Left ventricle myocardium inferior (tissue), 1 donor: ENCODE results near the gene ITCH. TPM values are rescaled to one million over a fixed set of nuclear protein-coding genes. Genes with fewer than 3 reads are reported as not detected.

Experiments used
- DNase-seq: peaks from one replicate; pipeline ENCODE4 v3.0.0-alpha.2; 2020
- H3K27ac ChIP-seq: fragments of 200-600 bp; replicated peaks from 2 replicates; pipeline ENCODE4 v1.8.0; 2021
- H3K27me3 ChIP-seq: fragments of 200-600 bp; 2 replicates; pipeline ENCODE4 v1.8.0; 2021; ENCODE audit warnings: low read depth
- H3K36me3 ChIP-seq: fragments of 200-600 bp; 2 replicates; pipeline ENCODE4 v1.8.0; 2021
- H3K4me1 ChIP-seq: fragments of 200-600 bp; 2 replicates; pipeline ENCODE4 v1.8.0; 2021
- H3K4me3 ChIP-seq: fragments of 200-600 bp; 2 replicates; pipeline ENCODE4 v1.8.0; 2021; ENCODE audit warnings: mild to moderate bottlenecking, moderate library complexity
- H3K9me3 ChIP-seq: fragments of 200-600 bp; replicated peaks from 2 replicates; pipeline ENCODE4 v1.8.0; 2021
- intact Hi-C: fragments of 100-400 bp; cut with micrococcal nuclease; formaldehyde crosslinking; loops from one replicate; pipeline ENCODE4 v1.11.0; 2022
- total RNA-seq: library from RNA; stranded (reverse); fragmentation: NEBNext Ultra II Directional; extraction: Animal tissue kit (Norgen Biotek cat#: 25700); gene quantifications from one replicate; pipeline ENCODE4 v1.2.1, GENCODE V29; 2021
- TF ChIP-seq, protein P1 (sequence below): fragments of 200-600 bp; IDR thresholded peaks from 2 replicates; pipeline ENCODE4 v1.8.0; 2021; ENCODE audit warnings: antibody characterized with exemption, mild to moderate bottlenecking, borderline replicate concordance
- donor health status: DM: no; HTN: yes; CAD: no; lungs with severe emphysema.

ITCH gene
- total RNA-seq, 1 donor from 2014 or later, result 40.1 TPM

DNA sequence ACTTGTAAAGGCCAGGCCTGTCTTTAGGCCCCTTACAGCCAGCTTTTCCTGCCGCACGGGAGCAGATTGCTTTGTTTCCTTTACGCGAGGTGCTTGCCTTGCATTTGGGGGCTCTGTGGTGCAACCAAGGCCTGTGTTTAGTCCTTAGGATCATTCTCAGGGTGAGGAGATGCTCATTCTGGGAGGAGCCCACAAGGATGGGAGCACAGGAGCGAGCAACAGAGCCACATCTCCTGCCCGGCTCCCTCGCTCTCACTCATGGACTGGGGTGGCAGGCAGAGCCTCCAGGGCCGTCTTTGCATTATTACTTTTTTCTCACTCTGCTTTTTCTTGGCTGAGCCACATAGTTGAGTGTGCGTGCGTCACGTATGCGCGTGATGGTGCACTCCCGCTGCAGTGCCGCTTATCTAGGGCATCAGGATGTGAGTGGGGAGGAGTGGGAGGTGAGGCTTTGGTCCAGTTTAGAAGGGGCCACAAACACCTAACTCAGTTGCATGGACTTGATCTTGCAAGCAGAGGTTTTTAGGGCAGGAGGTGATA, 172.3 kb downstream of the ITCH start:
- Histone ChIP-seq H3K4me3 (no peak overlapping the region), H3K27me3 (no peaks in the 10 kb centered on the region), H3K36me3 (peaks cover 83% of the 10 kb centered on the region), H3K27ac (no peak overlapping the region), H3K9me3 (no peaks in the 10 kb centered on the region), H3K4me1 (peaks cover 39% of the 10 kb centered on the region)
- DNase-seq, result no peak
- TF ChIP-seq, protein P1, sequence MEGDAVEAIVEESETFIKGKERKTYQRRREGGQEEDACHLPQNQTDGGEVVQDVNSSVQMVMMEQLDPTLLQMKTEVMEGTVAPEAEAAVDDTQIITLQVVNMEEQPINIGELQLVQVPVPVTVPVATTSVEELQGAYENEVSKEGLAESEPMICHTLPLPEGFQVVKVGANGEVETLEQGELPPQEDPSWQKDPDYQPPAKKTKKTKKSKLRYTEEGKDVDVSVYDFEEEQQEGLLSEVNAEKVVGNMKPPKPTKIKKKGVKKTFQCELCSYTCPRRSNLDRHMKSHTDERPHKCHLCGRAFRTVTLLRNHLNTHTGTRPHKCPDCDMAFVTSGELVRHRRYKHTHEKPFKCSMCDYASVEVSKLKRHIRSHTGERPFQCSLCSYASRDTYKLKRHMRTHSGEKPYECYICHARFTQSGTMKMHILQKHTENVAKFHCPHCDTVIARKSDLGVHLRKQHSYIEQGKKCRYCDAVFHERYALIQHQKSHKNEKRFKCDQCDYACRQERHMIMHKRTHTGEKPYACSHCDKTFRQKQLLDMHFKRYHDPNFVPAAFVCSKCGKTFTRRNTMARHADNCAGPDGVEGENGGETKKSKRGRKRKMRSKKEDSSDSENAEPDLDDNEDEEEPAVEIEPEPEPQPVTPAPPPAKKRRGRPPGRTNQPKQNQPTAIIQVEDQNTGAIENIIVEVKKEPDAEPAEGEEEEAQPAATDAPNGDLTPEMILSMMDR, result no peak
- intact Hi-C loops, result no loop called here

DNA sequence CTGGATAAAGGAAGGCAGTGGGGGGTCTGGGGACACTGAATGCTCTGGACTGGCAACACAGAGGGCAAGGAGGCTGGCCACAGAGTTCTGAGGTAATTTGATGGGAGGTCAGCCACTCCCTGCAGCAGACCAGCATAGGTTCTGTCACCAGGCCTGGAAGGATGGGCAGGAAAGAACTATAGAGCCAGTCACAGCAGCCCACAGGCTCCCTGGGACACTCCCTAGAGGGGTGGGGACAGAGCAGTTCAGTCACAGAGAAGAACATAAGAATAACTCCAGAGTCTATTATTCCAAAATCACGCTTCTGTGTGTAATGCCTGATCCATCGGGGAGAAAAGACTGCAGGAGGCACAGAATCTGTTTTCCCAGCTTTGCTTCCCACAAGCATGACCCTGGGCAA, 172.8 kb downstream of the ITCH start:
- Histone ChIP-seq H3K27me3 (no peaks in the 10 kb centered on the region), H3K9me3 (no peaks in the 10 kb centered on the region), H3K4me1 (peaks cover 38% of the 10 kb centered on the region), H3K27ac (no peak overlapping the region), H3K4me3 (no peak overlapping the region), H3K36me3 (peaks cover 83% of the 10 kb centered on the region)
- no peak for DNase-seq
- TF ChIP-seq, protein P1, result no peak
- intact Hi-C loops, result no loop called here

- Histone ChIP-seq H3K36me3 (peaks cover 87% of the 10 kb centered on the region), H3K27ac (peak overlapping the region; percentile 40), H3K4me3 (no peak overlapping the region), H3K27me3 (no peaks in the 10 kb centered on the region), H3K4me1 (peaks cover 38% of the 10 kb centered on the region), H3K9me3 (no peaks in the 10 kb centered on the region)
- TF ChIP-seq, protein P1, result peak; percentile 67
- intact Hi-C loops, result no loop called here
- DNase-seq, result peak; percentile 72
Measured at GRCh38 chr20:34536798-34537394, 173.8 kb downstream of the ITCH start.

DNA sequence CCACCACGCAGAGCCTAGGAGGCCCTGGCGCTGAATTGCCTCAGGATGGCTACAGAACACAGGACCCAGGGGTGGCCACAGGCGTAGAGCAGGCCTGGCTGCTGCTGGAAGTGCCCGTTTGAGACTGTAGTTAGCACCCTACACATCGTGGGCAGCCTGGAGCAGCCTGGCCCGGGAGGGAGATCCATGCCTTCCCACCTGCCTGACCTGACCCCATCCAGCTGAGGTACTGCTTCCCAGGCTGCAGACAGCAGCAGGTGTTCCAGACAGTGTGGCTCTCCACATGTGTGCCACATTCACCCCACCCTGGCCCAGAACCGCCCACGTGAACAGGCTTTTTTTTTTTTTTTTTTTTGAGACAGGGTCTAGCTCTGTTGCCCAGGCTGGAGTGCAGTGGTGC, 174.6 kb downstream of the ITCH start:
- Histone ChIP-seq H3K9me3 (no peaks in the 10 kb centered on the region), H3K27me3 (no peaks in the 10 kb centered on the region), H3K4me3 (no peak overlapping the region), H3K27ac (no peak overlapping the region), H3K4me1 (peaks cover 35% of the 10 kb centered on the region), H3K36me3 (peaks cover 83% of the 10 kb centered on the region)
- DNase-seq, result no peak
- intact Hi-C loops, result no loop called here
- TF ChIP-seq, protein P1, result no peak

- peaks cover 73% of the 10 kb centered on the region for H3K36me3 ChIP-seq
- no peak overlapping the region for H3K27ac ChIP-seq
- DNase-seq, result peak; percentile 48
- TF ChIP-seq, protein P1, result peak; percentile 84
- H3K9me3 ChIP-seq, result no peaks in the 10 kb centered on the region
- intact Hi-C loops, result no loop called here
- H3K4me3 ChIP-seq, result no peak overlapping the region
- no peaks in the 10 kb centered on the region for H3K27me3 ChIP-seq
- H3K4me1 ChIP-seq, result peaks cover 31% of the 10 kb centered on the region
Measured at GRCh38 chr20:34538671-34539123, 175.6 kb downstream of the ITCH start.
